ENCODE results near the gene CAPZB. TPM values are rescaled to one million over a fixed set of nuclear protein-coding genes. Genes with fewer than 3 reads are reported as not detected.
"Not testable (repeated sequence)": the region's sequence is repeated elsewhere in the genome, so short reads cannot be mapped to it uniquely, and the experiment has no call there.

CAPZB gene
- polyA plus RNA-seq, 1 donor: 217 TPM

DNA sequence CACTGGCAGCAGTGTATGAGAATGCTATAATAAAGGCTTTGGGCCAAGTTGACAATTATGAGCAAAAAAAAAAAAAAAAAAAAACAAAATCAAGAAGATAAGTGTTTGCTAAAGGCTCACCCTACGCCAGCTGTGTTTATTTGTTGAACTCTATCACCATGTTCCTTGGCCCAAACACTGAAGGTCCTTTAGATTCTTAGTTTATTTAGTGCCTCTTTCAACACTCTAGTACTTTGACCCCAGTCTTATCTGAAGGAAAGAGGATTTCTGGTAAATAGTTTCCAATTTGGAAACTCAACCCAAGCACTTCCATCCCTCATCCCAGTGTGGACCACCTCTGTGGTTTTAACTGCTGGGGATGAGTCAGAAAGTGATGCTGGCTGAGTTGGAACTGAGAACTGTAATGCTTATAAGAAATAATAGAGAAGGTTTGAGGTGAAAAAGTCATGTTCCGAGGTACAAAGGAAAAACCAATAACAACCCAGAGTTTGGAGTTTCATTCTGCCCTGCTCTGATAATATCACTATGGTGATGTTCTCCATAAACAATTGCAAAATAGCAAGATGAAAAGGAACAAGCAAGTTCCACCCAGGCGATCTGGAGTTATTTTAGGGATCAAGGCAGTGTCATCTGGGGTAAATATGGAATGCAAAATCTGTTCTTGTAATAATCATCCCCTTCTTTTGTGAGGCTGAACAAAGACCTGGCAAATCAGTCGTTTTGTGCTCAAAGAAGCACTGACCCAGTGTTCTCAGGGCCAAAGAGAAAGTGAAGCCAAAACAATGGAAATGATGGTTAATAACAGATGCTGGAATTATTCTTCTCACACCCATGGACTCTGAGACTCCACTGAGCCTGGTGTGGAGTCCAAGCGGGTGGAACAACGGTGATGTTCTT is 19.7 kb upstream of the CAPZB start:
- no peak for DNase-seq

DNA sequence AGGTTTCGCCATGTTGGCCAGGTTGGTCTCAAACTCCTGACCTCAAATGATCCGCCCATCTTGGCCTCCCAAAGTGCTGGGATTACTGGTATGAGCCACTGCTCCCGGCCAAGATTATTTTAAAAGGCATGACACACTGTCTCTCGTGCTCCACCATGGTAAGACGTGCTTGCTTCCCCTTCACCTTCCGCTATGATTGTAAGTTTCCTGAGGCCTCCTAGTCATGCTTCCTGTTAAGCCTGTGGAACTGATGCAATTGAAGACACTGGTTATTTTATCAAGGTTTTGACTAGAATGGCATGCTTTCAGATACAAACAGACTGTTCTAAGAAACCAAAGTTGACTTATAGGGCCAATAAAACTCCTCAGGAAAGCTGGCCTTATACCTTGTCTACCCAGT is 16.9 kb upstream of the CAPZB start:
- DNase-seq: not testable (repeated sequence)

DNA sequence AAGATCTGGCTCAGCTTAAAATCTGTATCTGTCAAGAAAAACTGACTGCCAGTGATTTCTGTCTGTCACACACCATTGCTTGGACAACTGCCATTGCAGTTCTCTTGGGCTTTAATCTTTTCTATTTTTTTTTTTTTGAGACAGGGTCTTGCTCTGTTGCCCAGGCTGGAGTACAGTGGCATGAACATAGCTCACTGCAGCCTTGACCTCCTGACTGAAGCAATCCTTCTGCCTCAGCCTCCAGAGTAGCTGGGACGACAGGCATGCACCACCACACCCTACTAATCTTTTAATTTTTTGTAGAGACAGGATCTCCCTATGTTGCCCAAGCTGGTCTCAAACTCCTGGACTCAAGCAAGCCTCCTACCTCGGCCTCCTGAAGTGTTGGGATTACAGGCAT is 14.5 kb upstream of the CAPZB start:
- not testable (repeated sequence) for DNase-seq

GRCh38 chr1:19497443-19497842 is 12.1 kb upstream of the CAPZB start:
- DNase-seq: not testable (repeated sequence)

DNA sequence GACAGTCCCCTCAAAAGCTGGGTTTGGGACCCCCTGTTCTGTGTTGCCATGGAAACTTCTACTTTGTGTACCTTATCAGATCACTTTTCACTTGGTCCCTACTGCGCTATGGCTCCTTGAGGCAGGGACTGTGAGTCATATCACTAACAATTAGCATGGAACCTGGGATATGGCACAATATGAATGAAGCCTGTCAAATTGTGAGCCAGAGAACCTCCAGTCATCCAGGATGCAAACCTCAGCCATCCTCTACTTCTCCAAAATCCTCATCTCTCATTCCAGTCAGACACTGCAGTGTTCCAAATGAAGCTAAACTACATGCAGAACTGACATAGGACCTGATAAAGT is 11.2 kb upstream of the CAPZB start:
- DNase-seq: no peak

DNA sequence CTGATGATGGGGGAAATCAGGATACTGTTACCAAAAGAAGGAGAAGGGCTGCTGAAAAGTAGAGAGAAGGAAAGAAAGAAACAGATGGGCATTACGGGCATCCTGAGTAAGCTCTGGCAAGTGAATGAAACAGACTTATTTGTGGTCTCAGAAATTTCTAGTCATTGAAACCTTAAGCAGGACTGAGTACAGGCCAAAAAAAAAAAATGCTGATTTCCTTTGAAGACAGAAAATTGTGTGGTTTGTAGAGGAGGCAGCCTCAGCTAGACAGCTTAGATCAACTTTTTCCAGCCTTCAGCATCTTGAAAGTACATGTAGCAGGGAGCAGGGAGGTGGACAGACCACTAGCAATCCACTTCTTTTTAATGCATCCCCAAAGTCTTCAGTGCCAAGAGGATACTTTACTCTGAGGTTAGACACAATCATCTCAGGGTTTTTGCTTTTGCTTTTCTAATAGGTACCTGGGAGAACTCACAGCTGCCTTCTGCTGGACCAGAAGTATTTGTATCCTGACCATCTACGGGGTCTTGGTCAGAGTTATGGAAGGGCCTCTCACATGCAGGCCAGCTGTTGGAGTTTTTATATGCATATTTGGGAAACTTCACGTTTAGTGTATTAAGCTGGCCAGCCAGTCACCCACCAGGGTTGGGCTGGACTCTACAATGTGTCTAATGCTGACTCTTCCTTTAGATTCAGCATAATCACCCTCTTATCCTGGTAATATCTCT is 10.6 kb upstream of the CAPZB start:
- DNase-seq: peak; percentile 46

DNA sequence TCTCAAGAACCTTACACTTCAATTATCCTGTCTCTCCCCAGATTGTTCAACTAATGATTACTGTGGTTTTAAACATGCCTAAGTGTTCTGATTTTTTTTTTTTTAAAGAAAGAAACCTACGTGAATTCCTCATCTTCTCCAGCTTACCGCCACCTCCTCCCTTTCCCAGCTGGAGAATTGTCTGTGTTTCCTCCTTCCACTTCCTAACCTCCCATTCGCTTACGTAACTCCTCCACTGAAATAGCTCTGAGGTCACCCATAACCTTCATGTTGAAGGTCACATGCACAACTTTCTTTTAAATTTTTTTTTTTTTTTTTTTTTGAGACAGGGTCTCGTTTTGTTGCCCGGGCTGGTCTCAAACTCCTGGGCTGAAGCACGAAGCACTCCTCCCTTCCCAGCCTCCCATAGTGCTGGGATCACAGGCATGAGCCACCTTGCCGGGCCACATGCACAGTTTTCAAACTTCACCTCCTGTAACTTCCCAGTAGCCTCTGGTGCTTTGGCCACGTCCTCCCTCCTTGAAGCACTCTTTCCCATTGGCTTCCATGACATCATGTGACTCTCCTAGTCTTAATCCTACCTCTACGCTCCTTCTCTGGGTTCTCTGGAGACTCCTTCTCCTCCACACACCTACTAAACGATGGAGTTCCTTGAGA is 9.8 kb upstream of the CAPZB start:
- DNase-seq: no peak

- DNase-seq: no peak
Measured at GRCh38 chr1:19493547-19493946, 8.2 kb upstream of the CAPZB start.

DNA sequence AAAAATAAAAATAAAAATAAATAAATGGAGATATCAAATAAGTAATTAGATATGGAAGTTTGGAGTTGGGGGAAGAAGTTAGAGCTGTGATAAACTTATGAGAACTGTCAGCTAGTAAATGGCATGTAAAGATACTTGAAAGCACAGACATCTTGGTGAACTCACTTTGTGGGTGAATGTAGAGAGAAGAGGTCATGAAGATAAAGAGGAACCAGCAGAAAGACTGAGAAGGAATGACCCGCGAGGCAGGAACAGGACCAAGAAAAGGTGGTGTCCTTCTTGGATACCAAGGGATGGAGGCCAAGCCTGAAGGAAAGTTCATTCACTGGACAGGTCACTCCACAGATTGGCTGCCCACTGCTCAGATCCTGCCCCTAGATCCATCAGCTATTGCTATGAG is 4.7 kb upstream of the CAPZB start:
- no peak for DNase-seq

DNA sequence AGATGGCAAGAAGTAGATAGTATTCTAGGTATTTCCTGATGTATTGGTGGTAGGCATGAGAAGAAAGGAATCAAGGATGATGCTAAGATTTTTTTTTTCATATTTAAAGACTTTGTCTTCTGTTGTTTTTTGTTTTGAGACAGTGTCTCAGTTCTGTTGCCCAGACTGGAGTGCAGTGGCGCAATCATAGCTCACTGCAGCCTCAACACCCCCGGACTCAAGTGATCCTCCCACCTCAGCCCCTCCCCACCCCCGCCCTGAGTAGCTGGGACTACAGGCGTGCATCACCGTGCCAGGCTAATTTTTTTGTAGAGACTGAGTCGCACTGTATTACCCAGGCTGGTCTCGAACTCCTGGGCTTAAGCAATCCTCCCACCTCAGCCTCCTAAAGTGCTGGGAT is 2.8 kb upstream of the CAPZB start:
- DNase-seq: no peak

GRCh38 chr1:19484798-19485361 is 459 bp downstream of the CAPZB start:
- DNase-seq: no peak

DNA sequence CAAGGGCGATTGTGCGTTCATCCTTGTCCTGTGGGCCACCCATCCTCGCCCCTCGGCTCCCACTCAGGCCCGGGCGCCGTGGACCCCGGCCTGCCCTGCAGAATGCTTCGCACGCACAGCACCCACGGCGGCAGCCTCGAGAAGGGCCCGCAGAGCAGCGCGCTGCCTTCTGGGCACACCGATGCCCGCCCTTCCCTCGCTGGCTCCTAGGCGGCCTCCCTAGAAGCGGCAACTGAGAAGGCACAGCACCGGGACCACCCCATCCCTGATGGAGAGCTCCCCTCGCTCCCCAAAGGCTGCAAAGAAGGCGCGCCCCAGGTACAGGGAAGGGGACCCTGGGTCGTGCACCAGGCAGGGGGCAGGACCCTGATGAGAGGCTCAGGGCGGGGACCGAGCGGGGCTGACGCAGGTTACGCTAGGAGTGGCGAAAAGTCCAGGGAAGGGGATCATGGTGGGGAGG is 971 bp downstream of the CAPZB start:
- DNase-seq: no peak

DNA sequence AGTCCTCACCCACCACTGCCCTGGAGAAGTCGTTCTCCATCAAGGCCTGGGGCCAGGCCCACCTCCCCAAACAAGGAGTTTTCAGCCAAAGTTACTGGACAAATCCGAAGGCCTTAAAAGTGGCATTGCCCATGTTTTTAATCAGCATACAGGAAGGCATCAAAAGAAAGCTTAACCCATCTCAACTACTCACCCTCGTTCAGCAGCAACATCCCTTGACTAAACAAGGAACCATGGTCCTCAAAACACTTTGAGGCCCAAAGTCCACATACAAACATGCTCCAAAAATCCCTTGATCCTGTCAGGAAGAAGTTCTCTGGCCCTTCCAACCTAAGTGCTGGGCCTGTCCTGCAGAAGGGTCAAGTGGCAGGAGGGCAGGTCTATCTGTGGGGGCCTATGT is 1.6 kb downstream of the CAPZB start:
- DNase-seq: no peak

DNA sequence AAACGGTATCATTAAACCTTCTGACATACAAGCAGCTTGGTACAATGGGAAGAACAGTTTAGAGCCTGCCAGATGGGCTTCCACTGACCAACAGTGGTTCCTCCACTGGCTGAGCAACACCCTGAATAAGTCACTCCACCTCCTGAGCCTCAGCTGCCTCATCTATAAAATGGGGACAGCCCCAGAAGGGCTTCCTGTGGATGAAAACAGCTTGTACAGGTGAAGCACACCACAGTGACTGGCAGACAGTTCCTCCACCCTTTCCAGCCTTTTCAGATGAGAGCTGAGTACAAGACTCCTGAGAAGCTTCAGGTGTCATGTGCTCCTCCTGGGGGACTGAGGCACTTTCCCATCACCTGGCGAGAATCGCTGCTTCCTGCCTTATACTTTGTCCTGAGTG is 2.1 kb downstream of the CAPZB start:
- no peak for DNase-seq

DNA sequence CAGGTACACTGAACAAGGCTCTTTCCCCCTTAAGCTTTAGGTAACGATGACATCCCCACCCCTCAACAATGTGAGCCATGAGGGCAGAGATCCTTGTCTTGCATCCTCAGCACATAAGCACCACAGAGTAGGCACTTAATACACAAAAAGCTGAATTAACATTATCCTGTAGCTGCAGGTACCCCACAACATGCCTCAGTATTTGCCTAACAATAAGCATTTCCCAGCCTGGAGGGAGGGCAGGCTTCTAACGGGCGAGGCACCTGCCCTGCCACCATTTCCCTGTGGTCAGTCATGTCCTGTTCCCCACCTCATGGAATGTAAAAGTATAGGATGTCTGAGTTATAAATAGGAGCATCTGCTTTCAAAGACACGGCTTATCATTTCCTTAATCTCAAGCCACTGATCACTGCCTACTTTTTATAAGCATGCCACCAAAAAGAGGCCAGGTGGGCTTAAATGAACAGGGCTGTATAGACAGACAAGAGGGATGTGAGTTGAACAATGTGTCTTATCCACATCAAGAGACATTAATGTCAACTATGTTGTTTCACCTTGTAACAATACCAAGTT is 3.4 kb downstream of the CAPZB start:
- no peak for DNase-seq

DNA sequence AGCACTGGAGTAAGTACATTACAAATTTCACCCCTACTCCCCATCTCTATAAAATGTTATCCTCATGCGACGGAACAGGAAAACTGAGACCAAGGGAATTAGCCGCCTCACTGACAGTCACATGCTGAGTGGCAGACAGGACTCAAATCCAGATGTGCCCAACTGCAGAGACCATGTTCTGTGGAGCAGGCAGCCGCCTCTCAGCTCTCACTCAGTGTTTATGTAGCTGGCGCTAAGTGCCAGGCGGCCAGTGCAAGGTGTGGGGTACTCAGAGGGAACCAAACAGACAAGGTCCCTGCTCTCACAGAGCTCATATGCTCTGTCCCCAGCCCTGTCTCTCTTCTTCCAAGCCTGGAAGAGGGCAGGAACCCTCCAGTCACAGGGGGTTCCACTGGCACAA is 5.1 kb downstream of the CAPZB start:
- DNase-seq: no peak

GRCh38 chr1:19479351-19480120 is 5.8 kb downstream of the CAPZB start:
- DNase-seq: no peak

DNA sequence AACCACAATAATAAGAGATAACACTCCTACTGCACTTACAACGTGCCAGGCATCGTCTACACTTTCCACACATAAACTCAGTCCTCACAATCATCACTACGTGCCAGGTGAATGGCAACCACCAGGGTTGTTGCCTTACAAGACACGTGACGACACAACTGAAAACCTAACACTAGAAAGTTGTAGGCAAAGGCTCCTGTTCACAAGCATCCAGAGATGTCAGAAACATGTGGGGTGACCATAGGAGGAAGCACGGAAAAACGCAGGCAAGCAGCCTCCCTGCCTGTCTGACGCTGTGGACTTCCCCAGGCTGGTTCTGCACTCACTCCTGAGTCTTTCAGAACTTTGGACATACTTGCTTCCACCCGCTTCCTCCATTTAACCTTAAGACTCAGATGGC is 7.0 kb downstream of the CAPZB start:
- no peak for DNase-seq

DNA sequence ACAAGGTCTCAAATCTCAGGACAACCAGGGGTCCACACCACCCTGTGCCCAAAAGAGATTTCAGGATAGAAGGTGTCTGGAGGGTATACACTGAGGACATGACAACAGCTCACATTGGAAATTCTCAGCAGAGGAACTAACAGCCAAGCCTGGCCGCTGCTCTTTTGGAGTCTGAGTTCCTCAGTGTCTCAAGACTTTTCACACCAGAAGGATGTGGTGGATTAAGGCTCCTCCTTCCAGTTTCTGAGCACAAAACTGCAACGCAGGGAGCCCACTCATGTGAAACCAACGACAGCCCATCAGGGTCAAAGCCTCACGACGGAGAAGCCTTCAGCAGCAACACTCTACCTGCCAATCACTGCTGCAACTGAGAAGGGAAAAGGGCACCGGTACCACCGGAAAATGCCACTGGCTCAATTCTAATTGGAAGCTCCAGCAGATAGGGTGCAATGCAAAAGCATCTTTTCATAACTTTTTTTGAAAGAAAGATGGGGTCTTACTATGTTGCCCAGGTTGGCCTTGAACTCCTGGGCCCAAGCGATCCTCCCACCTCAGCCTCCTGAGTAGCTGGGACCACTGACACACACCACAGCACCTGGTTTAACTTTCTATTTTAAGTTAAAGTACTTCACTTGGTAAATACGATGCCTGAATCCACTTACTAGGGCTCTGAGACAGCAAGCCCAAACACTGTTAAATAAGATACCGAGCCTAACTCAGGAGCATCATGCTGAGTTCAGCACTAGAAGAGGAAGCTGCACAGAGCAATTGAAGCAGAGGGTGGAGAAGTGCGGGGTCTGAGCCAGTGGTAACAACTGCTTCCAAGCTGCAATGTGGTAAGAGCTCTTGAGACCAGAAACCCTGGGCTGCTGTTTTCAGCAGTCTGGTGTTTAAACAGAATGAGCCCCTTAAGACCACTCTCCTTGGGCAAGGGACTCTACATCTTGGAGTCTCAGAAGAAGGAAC is 7.8 kb downstream of the CAPZB start:
- no peak for DNase-seq

All from left kidney (tissue), 2 donors.